H1 (cell line): ENCODE results near the gene TTLL1. TPM values are rescaled to one million over a fixed set of nuclear protein-coding genes. Genes with fewer than 3 reads are reported as not detected.

Source experiments
- CTCF ChIA-PET: fragments of 300-600 bp; sonication (Branson Sonifier 250); formaldehyde crosslinking; loops from one replicate; lab custom pipeline; 2021; ENCODE audit not compliant: partially characterized antibody; lab: Charles Lee
- POLR2A ChIA-PET: fragments of 300-600 bp; sonication (Branson Sonifier 250); formaldehyde crosslinking; loops from one replicate; lab custom pipeline; 2021; ENCODE audit warnings: inconsistent platforms; ENCODE audit not compliant: partially characterized antibody; lab: Charles Lee
- DNase-seq, 2 experiments: peaks; one replicate each; pipeline versions ENCODE4 v3.0.0 to v3.0.0-alpha.2; 2010 to 2022; ENCODE audit warnings: low spot score in 2 of 2, low read depth in 1 of 2, mixed read lengths in 1 of 2
- FAIRE-seq: peaks from 2 replicates; lab custom pipeline; 2011; peaks lifted over from hg19 to GRCh38; lab: Jason Lieb, UNC
- H2AFZ ChIP-seq: 2 replicates; pipeline ENCODE4 v1.8.1; 2012; ENCODE audit warnings: low read length, inconsistent platforms
- H2AK5ac ChIP-seq: 2 replicates; pipeline ENCODE4 v1.6.1; 2013; ENCODE audit warnings: low read depth, low read length
- H2BK120ac ChIP-seq: replicated peaks from 2 replicates; pipeline ENCODE3; 2013; ENCODE audit warnings: low read depth, low read length, inconsistent platforms
- H2BK12ac ChIP-seq: 2 replicates; pipeline ENCODE4 v1.6.1; 2013; ENCODE audit warnings: low read depth, low read length
- H2BK15ac ChIP-seq: 2 replicates; pipeline ENCODE4 v1.6.1; 2013; ENCODE audit warnings: low read length
- H2BK20ac ChIP-seq: 2 replicates; pipeline ENCODE4 v1.6.1; 2013; ENCODE audit warnings: low read length
- H2BK5ac ChIP-seq: 2 replicates; pipeline ENCODE4 v1.6.1; 2013; ENCODE audit warnings: low read depth, low read length
- H3K14ac ChIP-seq: 2 replicates; pipeline ENCODE4 v1.6.1; 2013; ENCODE audit warnings: inconsistent platforms; ENCODE audit not compliant: insufficient read length
- H3K18ac ChIP-seq: 2 replicates; pipeline ENCODE4 v1.6.1; 2013; ENCODE audit warnings: low read length; ENCODE audit errors: extremely low read depth
- H3K23ac ChIP-seq: 2 replicates; pipeline ENCODE4 v1.6.1; 2013; ENCODE audit warnings: inconsistent platforms; ENCODE audit not compliant: insufficient read length
- H3K23me2 ChIP-seq: 2 replicates; pipeline ENCODE4 v1.6.1; 2013; ENCODE audit warnings: low read depth, low read length
- H3K27ac ChIP-seq: 2 replicates; pipeline ENCODE4 v1.6.1; 2011; ENCODE audit warnings: low read depth, low read length, inconsistent platforms
- H3K27me3 ChIP-seq, 4 experiments: replicated peaks in 1 of 4; 1 replicate in 1 of 4; 2 replicates in 3 of 4; pipeline versions ENCODE4 v1.6.1 to v1.8.1; 2011 to 2013; ENCODE audit warnings: low read length in 3 of 4, mild to moderate bottlenecking in 3 of 4, inconsistent platforms in 2 of 4, mixed read lengths in 2 of 4, moderate library complexity in 1 of 4; ENCODE audit not compliant: control insufficient read depth in 3 of 4, insufficient read depth in 3 of 4; ENCODE audit errors: extremely low read depth in 1 of 4
- H3K36me3 ChIP-seq, 4 experiments: 2 replicates each; pipeline versions ENCODE4 v1.6.1 to v1.8.1; 2011 to 2013; ENCODE audit warnings: mild to moderate bottlenecking in 4 of 4, low read length in 3 of 4, moderate library complexity in 2 of 4, control low read depth in 1 of 4, inconsistent platforms in 1 of 4; ENCODE audit not compliant: insufficient read depth in 4 of 4, control insufficient read depth in 2 of 4
- H3K4ac ChIP-seq: replicated peaks from 2 replicates; pipeline ENCODE3; 2013; ENCODE audit warnings: low read length, low read depth, mixed read lengths, inconsistent platforms; ENCODE audit not compliant: insufficient read length
- H3K4me1 ChIP-seq, 4 experiments: replicated peaks in 1 of 4; 1 replicate in 1 of 4; 2 replicates in 3 of 4; pipeline versions ENCODE4 v1.6.1 to v1.8.1; 2011 to 2013; ENCODE audit warnings: low read length in 3 of 4, inconsistent platforms in 2 of 4, mixed read lengths in 1 of 4; ENCODE audit not compliant: insufficient read depth in 4 of 4, control insufficient read depth in 3 of 4
- H3K4me2 ChIP-seq, 2 experiments: 2 replicates each; pipeline versions ENCODE4 v1.6.1 to v1.8.1; 2011 to 2013; ENCODE audit warnings: low read depth in 2 of 2, low read length in 2 of 2, control low read depth in 1 of 2, inconsistent platforms in 1 of 2, mild to moderate bottlenecking in 1 of 2; ENCODE audit not compliant: insufficient read depth in 1 of 2
- H3K4me3 ChIP-seq, 4 experiments: fragments of 200-600, 300-600 bp in 1 of 4; sonication (generic), shearing (Covaris generic), sonication (Bioruptor Twin) in 1 of 4; 2 replicates each; pipeline versions ENCODE4 v1.5.1 to v1.8.1; 2011 to 2016; ENCODE audit warnings: low read length in 4 of 4, low read depth in 3 of 4, control low read depth in 2 of 4, inconsistent platforms in 2 of 4, mild to moderate bottlenecking in 2 of 4, mixed read lengths in 1 of 4, moderate library complexity in 1 of 4; ENCODE audit not compliant: insufficient read depth in 2 of 4; ENCODE audit errors: extremely low read depth in 1 of 4
- H3K56ac ChIP-seq: replicated peaks from 2 replicates; pipeline ENCODE3; 2013; ENCODE audit warnings: low read depth, mild to moderate bottlenecking, mixed read lengths, low read length, inconsistent platforms; ENCODE audit not compliant: insufficient read length
- H3K79me1 ChIP-seq: 2 replicates; pipeline ENCODE4 v1.6.1; 2013; ENCODE audit warnings: low read depth, low read length, control low read depth
- H3K79me2 ChIP-seq, 2 experiments: 2 replicates each; pipeline versions ENCODE4 v1.6.1 to v1.8.1; 2012 to 2013; ENCODE audit warnings: low read length in 2 of 2, mild to moderate bottlenecking in 2 of 2, inconsistent platforms in 1 of 2; ENCODE audit not compliant: insufficient read depth in 2 of 2, control insufficient read depth in 1 of 2
- H3K9ac ChIP-seq, 4 experiments: replicated peaks in 1 of 4; 1 replicate in 1 of 4; 2 replicates in 3 of 4; pipeline versions ENCODE4 v1.6.1 to v1.8.1; 2011 to 2013; ENCODE audit warnings: low read depth in 3 of 4, low read length in 3 of 4, control low read depth in 2 of 4, mild to moderate bottlenecking in 2 of 4, moderate library complexity in 2 of 4, inconsistent platforms in 1 of 4; ENCODE audit errors: extremely low read depth in 1 of 4
- H3K9me3 ChIP-seq, 2 experiments: 2 replicates each; pipeline versions ENCODE4 v1.6.1 to v1.8.1; 2012 to 2013; ENCODE audit warnings: mild to moderate bottlenecking in 2 of 2, moderate library complexity in 2 of 2, control low read depth in 1 of 2, inconsistent platforms in 1 of 2, low read depth in 1 of 2, low read length in 1 of 2, mixed read lengths in 1 of 2; ENCODE audit not compliant: insufficient read depth in 2 of 2
- H4K20me1 ChIP-seq, 2 experiments: replicated peaks in 1 of 2; 2 replicates each; pipeline versions ENCODE3 to v1.8.1; 2011 to 2013; ENCODE audit warnings: inconsistent platforms in 2 of 2, low read length in 2 of 2, mild to moderate bottlenecking in 1 of 2; ENCODE audit not compliant: insufficient read depth in 2 of 2, control insufficient read depth in 1 of 2
- H4K5ac ChIP-seq: 2 replicates; pipeline ENCODE4 v1.6.1; 2013; ENCODE audit warnings: low read length, low read depth, mixed read lengths, inconsistent platforms; ENCODE audit not compliant: insufficient read length
- H4K8ac ChIP-seq: 2 replicates; pipeline ENCODE4 v1.8.0; 2013; ENCODE audit warnings: mild to moderate bottlenecking, moderate library complexity, low read length, inconsistent platforms; ENCODE audit not compliant: insufficient read depth; ENCODE audit errors: extremely low read depth
- H4K91ac ChIP-seq: replicated peaks from 2 replicates; pipeline ENCODE3; 2013; ENCODE audit warnings: low read length, mixed read lengths, inconsistent platforms; ENCODE audit not compliant: insufficient read length
- NRF1 ChIP-seq: IDR thresholded peaks from 2 replicates; pipeline ENCODE4 v1.6.1; 2011; ENCODE audit warnings: mild to moderate bottlenecking, low read depth, low read length, improper control_type of control experiment
- PHF8 ChIP-seq: fragments of 200-600 bp; sonication (generic); conservative IDR thresholded peaks from 2 replicates; pipeline ENCODE4 v1.7.1; 2012; ENCODE audit warnings: low read depth, mild to moderate bottlenecking, inconsistent platforms, low read length, moderate library complexity
- POLR2AphosphoS5 ChIP-seq: IDR thresholded peaks from 2 replicates; pipeline ENCODE4 v1.6.1; 2011; ENCODE audit warnings: low read depth, low read length
- TAF7 ChIP-seq: optimal IDR thresholded peaks from 2 replicates; pipeline ENCODE3; 2011; ENCODE audit warnings: low read depth, mild to moderate bottlenecking, inconsistent platforms, low read length, moderate library complexity, borderline replicate concordance
- WGBS, 2 experiments: shearing (Covaris generic) in 1 of 2; methylation state at CpG; one replicate each; pipeline versions ENCODE4 v1.1.6 to v1.1.7; 2013 to 2015; ENCODE audit warnings: low lambda C conversion rate in 2 of 2, mixed read lengths in 2 of 2, inconsistent platforms in 1 of 2, low coverage in 1 of 2, missing lambda C conversion rate in 1 of 2; ENCODE audit not compliant: insufficient replicate concordance in 2 of 2, insufficient coverage in 1 of 2, insufficient read length in 1 of 2; ENCODE audit errors: extremely low coverage in 1 of 2, missing lambda C conversion rate in 1 of 2; 5-methylcytosine and 5-hydroxymethylcytosine counted together
- polyA plus RNA-seq, 7 experiments: library from polyadenylated mRNA; depleted of rRNA in 3 of 7; stranded (reverse) in 5 of 7; unstranded in 2 of 7; fragments of >200 nt in 5 of 7; fragments of 200-250 nt in 2 of 7; gene quantifications; 1 replicate in 5 of 7; 2 replicates in 1 of 7; 4 replicates in 1 of 7; pipeline versions ENCODE4 v1.2.1 to v1.2.3, GENCODE V29; 2011 to 2013; ENCODE audit warnings: missing spikeins in 2 of 7, mixed read lengths in 2 of 7
- total RNA-seq: library from RNA; stranded (reverse); fragmentation: NEBNext Ultra II Directional; extraction: Animal tissue kit (Norgen Biotek cat#: 25700); gene quantifications from 2 replicates; pipeline ENCODE4 v1.2.1, GENCODE V29; 2021

The TTLL1 gene
- total and polyA plus RNA-seq, 2 of the 8 experiments (the other 6 are each of a cell fraction or from before 2014, with no cell fraction given) = 5.0 to 13.8 TPM

DNA sequence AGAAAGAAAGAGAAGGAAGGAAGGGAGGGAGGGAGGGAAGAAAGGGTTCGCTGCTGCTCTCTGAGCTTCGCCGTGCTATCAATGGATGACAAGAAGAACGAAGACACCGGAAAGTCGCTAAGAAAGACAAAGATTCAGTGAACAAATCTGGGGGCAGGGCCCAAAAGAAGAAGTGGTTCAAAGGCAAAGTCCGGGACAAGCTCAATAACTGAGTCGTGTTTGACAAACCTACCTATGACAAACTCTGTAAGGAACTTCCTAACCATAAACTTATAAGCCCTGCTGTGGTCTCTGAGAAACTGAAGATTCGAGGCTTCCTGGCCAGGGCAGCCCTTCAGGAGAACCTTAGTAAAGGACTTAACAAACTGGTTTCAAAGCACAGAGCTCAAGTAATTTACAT lies 2.9 kb upstream of the TTLL1 start:
- 77% methylated on average over 6 of the region's 9 CpGs; no CpG with 5 or more reads in 1 of the 2 experiments for WGBS, 2 experiments
- Histone ChIP-seq H3K9ac (no peak overlapping the region), H2AK5ac (no peak overlapping the region), H2BK120ac (no peak overlapping the region), H3K9me3 (no peaks in the 10 kb centered on the region; a peak in 1 of 4 replicates), H3K56ac (no peak overlapping the region), H4K5ac (no peak overlapping the region), H3K79me2 (no peaks in the 10 kb centered on the region), H3K23ac (no peak overlapping the region), H3K36me3 (no peaks in the 10 kb centered on the region), H3K18ac (no peak overlapping the region), H2BK5ac (no peak overlapping the region), H3K27me3 (no peaks in the 10 kb centered on the region), H3K4me1 (no peaks in the 10 kb centered on the region), H4K20me1 (peaks cover 0 to 2% of the 10 kb centered on the region in 2 experiments), H4K8ac (no peak overlapping the region), H2BK20ac (no peak overlapping the region), H3K79me1 (no peaks in the 10 kb centered on the region), H2AFZ (no peak overlapping the region), H3K4me3 (no peak overlapping the region), H3K4me2 (no peak overlapping the region), H3K23me2 (peaks cover 8% of the 10 kb centered on the region), H2BK15ac (no peak overlapping the region), H3K14ac (no peak overlapping the region), H3K4ac (no peak overlapping the region), H2BK12ac (no peak overlapping the region), H4K91ac (no peak overlapping the region), H3K27ac (no peak overlapping the region)
- ChIA-PET POLR2A (interaction anchor here (0.6 kb wide), 1 partner anchor 26 kb away, joined by 5 read pairs; no protein-coding TSS in a partner anchor), CTCF (interaction anchor here (0.7 to 1.8 kb wide), 4 partner anchors 9 to 39 kb away, joined by 3 to 6 read pairs (median 4); no protein-coding TSS in a partner anchor)
- DNase-seq (no peak), FAIRE-seq (no peak)
- no peak for TF ChIP-seq NRF1
- TF ChIP-seq PHF8 = no peak
- no peak for TF ChIP-seq TAF7
- no peak for TF ChIP-seq POLR2AphosphoS5
